ENCODE measurements around the gene SCIN.
"Not testable (repeated sequence)": the region's sequence is repeated elsewhere in the genome, so short reads cannot be mapped to it uniquely, and the experiment has no call there.

SCIN gene

DNA sequence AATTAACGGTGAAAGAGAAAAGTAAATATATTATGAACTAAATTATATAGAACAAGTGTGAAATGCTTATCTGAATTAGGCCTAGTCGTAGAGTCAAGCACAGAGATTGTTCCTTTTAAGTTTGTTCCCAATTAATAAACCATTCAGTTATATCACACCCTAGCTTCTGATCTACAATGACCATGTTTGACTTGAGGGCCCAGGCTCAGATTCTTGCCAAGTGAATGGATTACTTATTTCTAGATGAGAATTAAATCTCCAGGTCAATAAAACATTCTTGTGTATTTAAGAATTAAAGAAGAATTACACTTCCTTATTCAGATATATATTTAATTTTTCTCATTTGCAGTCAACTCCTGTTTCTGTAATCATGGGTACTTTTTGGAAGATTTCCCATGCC lies 79.6 kb downstream of the SCIN start:
- no peak for DNase-seq

DNA sequence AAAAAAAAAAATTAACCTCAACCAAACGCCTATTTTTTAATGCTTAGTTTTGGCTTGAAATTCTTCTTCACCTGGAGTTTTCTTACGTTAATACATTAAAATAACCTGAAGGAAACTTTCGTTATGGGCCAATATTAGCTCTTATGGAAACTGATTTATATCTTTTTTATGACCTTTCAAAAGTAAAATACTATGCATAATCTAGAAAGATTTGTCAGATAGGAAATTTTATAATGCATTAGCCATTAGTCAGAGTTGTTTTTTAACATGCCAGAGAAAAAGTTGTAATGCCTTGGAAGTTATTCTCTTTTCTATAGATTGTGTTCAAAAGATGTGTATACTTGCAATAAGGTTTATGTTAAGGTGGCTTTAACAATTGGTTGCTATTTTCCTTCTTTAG lies 82.6 kb downstream of the SCIN start:
- no peak for DNase-seq

DNA sequence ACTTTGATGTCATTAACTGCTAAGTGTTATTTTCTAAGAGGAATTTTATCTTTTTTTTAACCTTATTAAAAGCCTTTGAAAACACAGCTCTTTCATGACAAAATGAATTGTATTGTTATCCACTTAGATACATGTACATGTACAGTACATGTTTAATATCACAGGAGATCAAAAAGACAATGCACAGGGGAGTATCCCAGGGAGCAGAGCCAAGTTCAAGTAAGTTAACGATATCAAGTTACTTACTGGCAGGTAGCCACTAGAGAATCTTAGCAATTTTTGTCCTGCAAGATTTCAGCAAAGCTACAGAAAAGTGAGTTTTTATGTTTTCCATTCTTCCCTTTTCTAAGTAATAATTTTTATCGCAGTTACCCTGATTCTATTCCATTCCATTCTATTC lies 83.0 kb downstream of the SCIN start:
- DNase-seq = no peak

DNA sequence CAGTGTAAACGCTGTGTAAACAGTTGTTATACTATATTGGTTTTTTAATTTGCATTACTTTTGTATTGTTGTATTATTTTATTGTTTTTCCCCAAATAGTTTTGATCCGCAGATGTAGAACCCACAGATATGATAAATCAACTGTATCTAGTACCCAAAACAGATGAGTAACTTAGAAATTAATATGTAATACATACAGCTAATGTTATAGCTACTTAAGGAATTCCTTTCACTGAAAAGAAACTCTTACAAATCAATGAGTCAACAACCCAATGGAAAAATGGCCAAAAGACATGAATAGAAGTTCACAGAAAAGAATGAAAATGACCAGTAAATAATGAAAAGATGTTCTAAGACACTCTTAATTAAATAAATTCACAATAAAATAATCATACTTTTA lies 84.6 kb downstream of the SCIN start:
- no peak for DNase-seq

DNA sequence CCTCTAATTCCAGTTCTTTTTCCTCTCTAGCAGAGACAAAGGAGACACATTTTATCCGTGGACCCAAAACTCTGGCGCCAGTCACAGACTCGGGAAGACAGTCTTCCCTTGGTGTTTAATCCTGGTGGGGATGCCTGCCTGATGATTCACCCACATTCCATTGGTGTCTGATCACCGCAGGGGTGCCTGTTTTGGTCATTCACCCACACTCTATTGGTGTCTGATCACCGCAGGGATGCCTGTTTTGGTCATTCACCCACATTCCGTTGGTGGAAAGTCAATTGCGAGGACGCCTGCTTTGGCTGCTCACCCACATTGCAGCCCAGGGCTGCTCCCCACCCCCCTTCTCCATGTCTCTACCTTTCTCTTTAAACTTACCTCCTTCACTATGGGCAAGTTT lies 89.9 kb downstream of the SCIN start:
- not testable (repeated sequence) for DNase-seq

DNA sequence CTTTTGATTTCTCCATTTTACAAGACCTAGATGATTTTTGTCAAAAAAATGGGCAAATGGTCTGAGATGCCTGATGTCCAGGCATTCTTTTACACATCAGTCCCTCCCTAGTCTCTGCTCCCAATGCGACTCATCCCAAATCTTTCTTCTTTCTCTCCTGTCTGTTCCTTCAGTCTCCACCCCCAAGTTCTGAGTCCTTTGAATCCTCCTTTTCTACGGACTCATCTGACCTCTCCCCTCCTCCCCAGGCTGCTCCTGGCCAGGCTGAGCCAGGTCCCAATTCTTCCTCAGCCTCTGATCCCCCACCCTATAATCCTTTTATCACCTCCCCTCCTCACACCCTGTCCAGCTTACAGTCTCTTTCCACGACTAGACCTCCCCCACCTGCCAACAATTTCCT lies 90.5 kb downstream of the SCIN start:
- not testable (repeated sequence) for DNase-seq

DNA sequence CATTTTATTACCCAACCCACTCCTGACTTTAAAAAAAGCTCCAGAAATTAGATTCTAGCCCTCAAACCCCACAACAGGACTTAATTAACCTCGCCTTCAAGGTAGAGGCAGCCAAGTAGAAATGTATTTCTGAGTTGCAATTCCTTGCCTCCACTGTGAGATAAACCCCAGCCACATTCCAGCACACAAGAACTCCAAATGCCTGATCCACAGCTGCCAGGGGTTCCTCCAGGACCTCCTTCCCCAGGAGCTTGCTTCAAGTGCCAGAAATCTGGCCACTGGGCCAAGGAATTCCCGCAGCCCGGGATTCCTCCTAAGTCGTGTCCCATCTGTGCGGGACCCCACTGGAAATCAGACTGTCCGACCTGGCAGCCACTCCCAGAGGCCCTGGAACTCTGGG lies 91.1 kb downstream of the SCIN start:
- no peak for DNase-seq

DNA sequence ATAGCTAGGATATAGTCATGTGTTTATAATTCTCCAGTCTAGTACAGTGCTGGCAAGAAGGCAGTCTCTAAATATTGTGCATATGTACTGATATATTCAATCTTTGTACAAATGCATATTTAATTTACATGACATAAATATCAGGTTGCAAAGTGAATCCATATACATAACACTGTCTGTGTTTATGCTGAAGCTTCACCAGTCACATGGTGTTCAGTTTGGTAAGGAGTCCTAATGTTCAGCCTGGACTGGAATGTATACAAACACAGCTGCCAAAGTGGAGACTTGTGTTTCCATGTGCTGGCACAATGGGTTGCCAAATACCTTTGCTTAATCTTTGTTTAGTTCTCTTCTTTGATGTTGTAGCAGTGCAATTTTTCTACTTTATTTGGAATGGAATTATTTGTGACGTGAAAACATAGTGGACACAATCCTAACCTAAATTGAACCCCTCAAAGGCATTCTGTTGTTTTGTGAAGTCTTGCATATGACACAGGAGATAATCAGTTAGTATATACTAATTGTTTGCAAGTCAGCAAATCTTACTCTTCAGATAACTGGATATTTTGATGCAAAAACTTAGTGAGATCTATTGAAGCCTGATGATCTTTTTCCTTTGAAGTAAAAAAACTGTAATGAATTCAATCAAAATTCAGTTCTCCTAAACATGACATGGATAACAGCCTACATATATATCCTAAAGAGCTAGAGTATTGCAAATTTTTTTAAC lies 99.6 kb downstream of the SCIN start:
- DNase-seq = no peak

DNA sequence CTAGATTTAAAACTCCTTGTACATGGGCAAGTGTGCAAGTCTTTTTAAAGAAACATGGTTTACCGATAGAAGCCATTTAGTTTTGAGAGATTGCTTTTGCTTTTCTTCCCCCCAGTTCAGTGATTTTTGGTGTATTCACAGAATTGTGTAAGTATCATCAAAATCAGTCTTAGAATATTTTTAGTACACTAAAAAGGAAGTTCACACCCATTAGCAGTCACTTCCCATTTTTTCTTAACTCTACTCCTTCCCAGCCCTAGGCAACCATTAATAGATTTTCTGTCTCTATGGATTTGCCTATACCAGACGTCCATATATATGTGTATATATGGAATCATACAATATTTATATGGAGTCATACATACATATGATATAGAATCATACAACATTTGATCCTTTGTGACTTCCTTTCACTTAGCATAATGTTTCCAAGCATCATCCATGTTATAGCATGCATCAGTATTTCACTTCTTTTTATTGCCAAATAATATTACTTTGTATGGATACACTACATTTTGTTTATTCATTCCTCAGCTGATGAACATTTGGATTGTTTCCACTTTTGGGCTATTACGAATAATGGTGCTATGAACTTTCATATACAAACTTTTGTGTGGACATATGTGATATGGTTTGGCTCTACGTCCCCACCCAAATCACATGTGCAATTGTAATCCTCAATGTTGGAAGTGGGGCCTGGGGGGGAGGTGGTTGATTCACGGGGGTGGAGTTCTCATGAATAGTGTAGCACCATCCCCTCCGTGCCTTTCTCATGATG lies 100.4 kb downstream of the SCIN start:
- no peak for DNase-seq

DNA sequence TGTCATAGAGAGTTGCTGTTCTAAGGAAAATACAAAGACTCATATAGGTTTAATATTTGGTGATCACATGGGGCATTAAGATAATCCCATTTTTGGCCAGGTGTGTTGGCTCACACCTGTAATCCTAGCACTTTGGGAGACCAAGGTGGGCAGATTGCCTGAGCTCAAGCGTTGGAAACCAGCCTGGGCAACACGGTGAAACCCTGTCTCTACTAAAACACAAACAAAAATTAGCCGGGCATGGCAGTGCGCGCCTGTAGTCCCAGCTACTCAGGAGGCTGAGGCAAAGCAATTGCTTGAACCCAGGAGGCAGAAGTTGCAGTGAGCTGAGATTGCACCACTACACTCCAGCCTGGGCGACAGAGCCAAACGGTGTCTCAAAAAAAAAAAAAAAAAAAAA lies 102.9 kb downstream of the SCIN start:
- DNase-seq = not testable (repeated sequence)

DNA sequence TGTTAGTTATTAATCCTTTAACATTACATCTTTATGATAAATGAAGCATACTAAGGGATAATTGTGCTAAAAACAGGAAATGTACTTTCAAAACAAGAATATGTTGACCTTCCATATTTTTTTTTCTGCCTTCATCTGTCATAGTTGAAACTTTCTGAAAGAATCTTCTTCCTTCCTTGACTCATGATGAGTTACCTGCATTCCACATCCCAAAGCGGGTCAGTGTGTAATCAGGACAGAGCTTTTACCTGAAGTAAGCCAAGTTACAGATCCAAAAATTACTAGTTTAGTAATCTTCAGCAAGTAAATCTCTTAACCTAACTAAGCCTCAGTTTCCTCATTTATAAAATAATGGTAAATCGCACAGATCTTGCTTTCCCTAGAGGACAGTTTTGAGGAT lies 103.5 kb downstream of the SCIN start:
- DNase-seq = no peak

DNA sequence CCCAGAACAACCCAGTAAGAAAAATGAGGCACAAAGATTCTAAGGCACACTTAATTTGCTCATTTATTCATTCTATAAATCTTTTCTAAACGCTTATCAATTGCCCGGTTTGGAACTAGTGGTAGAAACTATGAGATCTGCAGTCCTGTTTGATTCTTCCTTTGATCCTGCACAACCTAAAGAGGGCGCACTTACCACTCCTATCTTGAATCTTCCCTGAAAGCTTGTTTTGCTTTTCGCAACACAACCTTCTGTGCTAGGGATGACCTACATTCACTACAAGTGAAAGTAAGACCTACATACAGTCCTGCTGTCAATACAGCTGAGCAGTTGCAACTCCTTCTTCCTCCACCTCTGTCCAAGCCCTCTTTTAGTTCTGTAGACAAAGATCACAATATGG lies 104.3 kb downstream of the SCIN start:
- no peak for DNase-seq

DNA sequence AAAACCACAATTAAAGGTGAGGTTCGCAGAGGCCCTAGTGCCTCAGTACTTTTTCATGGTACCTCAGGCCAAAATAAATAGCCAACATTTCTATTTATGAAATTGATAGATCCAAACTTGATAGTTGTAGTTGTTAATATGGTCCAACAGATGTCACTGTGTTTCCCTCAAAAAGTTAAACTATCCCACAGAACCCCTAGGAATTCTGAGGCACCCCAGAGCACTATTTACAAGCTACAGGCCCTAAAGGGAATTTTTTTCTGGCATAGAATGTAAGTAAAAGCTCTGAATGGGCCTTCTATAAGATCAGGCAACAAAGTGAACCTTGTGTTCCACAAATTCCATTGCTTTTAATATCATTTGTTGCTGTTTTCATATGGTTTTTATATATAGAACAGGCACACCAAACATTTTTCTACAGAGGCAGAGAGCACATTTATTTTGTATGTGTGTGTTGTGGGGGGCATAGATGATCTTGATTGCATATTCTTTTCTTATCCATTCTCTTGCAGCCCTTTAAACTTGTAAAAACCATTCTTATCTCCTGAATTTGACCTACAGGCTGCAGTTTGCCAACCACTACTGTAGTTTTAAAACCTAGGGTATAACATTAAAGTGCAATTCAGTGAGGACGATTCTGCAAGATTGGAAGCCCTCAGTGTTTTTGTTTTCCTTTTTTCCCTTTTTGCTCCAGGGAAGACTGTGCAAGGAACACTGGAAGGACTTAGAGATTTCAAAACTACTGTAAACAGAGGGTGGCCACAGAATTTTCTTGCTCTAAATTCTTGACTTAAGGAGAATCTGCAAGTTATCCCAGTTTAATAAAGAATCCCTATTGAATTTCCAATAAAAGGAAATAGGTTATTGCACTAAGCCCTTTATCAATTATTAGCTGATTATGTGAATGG lies 113.4 kb downstream of the SCIN start:
- DNase-seq = no peak

DNA sequence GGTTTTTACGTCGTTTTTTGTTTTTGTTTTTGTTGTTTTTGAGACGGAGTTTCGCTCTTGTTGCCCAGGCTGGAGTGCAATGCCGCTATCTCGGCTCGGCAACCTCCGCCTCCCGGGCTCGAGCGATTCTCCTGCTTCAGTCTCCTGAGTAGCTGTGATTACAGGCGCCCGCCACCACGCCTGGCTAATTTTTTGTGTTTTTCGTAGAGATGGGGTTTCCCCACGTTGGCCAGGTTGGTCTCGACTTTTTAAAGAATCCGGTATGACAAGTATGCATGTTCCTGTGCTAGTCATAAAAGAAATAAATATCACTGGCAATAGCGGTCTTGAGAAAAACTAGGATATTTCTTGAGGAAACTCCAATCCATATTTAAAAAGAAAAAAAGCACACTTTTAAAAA lies 114.2 kb downstream of the SCIN start:
- DNase-seq = no peak

DNA sequence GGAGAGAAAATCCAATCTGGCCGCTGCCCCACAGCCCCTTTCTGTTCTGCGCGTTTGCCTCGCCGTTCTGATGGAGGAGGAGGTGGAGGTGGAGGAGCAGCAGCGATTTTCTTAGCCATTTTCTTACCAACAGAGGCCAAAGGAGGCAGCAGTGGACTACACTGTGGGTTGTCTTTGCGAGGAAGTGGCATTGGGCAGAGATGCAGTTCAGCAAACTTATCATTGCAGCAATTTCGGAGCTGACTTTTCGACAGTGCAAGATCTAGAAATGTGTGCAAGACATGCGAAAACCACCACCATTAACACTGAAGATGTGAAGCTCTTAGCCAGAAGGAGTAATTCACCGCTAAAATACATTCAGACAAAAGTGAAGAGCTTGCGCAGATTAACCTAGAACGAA lies 115.0 kb downstream of the SCIN start:
- no peak for DNase-seq

DNA sequence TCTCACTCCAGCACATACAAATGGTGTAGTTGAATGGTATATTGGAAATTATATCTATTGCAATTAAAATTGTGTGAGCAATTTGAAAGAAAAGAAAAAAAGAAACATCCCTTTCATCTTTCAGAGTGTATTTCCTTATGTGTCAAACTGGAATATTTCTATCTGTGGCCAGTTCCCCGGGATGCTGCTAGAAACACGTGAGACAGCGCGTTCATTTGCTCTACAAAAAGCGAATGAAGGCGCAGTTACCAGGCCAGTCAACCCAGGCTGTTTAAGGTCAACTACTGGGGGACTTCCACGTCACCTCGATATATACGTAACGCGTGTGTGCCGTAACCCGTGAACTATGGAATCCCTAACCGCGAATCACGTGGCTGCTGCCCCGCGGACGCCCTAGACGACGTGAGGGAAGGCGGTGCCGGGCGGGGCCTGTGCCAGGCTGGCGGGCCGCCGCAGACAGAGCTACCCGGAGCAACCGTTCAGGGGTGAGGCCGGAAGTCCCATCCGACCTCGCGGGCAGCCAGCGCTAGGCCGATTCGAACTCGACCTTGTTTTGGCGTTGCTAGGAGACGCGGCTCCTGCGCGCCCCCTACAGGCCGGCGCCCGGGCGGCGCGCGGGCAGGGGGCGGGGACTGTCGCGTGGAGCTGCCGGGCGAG lies 115.8 kb downstream of the SCIN start:
- DNase-seq = peak; percentile 26

DNA sequence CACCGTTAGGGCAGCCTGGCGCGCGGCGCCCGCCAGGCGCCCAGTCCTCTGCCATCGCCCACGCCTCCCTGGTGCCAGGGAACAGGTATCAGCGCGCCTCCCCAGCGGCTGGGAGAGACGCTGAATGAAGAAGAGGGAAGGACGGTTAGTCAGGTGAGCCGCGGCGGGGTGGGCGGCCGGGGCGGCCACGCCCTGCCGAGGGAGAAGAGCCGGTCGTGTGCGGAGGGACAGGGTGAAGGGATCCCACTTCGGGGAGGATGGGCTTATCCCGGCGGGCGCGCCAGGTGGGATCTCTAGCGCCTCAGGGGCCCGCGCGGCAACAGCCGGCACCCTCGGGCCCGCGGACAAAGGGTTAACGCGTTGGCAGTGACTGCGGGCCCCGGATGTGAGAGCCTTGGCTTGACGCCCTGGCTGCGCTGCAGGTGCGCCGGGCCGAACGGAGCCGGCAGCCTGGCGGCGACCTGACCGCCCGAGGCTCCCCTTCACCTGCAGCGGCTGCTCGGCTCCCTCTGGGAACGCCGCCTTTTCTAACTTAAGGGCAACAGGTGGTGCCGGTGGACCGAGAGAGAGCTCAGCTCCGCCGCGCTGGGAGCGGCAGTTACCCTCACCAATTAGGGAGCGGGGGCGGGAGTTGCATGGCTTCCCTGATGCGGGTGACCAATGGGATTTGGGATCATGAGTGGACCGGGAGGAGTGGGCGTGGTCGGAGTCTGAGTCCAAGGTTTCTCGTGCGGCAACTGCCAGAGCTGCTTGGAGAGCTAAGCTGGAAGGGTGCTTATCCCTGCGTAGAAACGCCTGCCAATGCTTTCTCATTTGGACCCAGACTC lies 116.6 kb downstream of the SCIN start, which contains the start of gene ARL4A:
Gene ARL4A, plus strand, starts transcription at position 743 of the 827 bp plus-strand sequence. CDS start 622 bp downstream, outside the sequence.
- DNase-seq = peak; percentile 98

DNA sequence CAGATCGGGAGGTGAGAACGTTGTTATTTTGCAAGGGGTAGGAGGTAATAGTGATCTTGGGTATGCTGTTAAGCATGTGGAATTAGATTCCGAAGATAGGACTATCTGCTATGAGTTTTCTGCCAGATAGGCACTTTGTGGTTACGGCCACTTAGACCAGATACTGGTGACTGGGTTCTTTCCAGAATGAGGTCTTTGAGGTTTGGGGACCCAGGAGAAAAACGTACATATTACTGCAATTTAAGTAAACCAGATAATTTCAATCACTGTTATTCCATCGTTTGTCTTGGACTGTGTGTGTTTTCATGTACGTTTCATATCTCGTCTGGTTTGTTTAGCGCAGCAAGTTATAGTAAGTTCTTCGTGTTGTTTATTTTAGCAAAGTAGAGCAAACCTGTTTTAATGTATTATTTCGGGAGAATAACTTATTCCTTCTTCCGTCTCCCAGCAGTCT lies 117.2 kb downstream of the SCIN start:
- no peak for DNase-seq

DNA sequence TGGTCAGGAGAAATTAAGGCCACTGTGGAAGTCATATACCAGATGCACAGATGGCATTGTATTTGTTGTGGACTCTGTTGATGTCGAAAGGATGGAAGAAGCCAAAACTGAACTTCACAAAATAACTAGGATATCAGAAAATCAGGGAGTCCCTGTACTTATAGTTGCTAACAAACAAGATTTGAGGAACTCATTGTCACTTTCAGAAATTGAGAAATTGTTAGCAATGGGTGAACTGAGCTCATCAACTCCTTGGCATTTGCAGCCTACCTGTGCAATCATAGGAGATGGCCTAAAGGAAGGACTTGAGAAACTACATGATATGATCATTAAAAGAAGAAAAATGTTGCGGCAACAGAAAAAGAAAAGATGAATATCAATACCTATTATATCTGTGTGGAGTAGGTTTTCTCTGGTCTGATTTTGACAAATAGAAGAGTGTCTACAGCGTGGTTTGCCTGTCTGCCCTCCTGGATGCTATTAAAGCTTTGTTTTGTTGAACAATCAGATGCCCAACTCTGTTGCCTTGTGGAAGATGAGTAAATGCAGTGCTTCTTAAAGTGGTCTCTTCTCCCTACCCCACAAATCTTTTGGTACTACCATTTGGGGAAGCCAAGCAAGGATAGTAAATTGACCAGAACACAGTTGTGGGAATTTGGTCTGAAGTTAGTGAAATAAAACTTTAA lies 118.1 kb downstream of the SCIN start:
- not testable (repeated sequence) for DNase-seq

DNA sequence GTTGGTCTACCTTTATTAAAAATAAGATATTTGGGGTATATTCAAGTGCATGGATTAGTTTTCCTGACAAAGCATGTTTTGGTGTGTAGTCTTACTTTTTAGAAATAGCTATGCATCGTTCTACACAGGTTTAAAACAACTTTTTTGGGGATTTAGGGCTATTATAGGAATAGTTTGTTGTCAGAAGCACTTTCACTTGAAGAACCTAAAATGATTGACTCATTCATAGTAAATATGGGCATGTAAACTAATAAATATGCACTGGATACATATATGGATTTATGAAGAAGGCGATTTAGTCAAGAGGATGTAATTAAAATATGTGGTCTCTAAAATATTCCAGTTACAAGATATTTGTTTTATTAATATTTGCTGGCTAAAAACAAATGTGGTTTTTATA lies 118.9 kb downstream of the SCIN start:
- no peak for DNase-seq

Measured in amniotic stem cell (primary cell).